Raji (cell line): ENCODE data around the gene AHI1.

Experiments used
- POLR2A ChIP-seq: IDR thresholded peaks from 2 replicates; pipeline ENCODE4 v1.6.1; 2011; ENCODE audit warnings: low read depth, low read length, control low read depth; ENCODE audit not compliant: insufficient read depth

Gene AHI1

GRCh38 chr6:135488023-135488422 is 9.5 kb downstream of the AHI1 start:
- TF ChIP-seq POLR2A: no peak

- no peak for TF ChIP-seq POLR2A
These were observed 15.7 kb downstream of the AHI1 start for GRCh38 chr6:135481783-135482369.

DNA sequence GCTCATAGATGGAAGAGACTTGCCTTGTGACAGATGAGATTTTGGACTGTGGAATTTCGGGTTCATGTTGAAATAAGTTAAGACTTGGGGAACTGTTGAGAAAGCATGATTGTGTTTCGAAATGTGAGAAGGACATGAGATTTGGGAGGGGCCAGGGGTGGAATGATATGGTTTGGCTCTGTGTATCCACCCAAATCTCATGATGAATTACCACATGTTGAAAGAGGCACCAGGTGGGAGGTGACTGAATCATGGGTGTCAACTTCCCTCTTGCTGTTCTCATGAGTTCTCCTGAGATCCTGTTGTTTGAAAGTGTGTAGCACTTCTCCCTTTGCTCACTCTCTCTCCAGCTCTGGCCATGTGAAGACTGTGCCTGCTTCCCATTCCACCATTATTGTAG is 17.9 kb downstream of the AHI1 start:
- TF ChIP-seq POLR2A: no peak

GRCh38 chr6:135478626-135479025 is 18.9 kb downstream of the AHI1 start:
- no peak for TF ChIP-seq POLR2A

GRCh38 chr6:135475292-135475886 is 22.2 kb downstream of the AHI1 start:
- no peak for TF ChIP-seq POLR2A

GRCh38 chr6:135474362-135474761 is 23.2 kb downstream of the AHI1 start:
- no peak for TF ChIP-seq POLR2A

DNA sequence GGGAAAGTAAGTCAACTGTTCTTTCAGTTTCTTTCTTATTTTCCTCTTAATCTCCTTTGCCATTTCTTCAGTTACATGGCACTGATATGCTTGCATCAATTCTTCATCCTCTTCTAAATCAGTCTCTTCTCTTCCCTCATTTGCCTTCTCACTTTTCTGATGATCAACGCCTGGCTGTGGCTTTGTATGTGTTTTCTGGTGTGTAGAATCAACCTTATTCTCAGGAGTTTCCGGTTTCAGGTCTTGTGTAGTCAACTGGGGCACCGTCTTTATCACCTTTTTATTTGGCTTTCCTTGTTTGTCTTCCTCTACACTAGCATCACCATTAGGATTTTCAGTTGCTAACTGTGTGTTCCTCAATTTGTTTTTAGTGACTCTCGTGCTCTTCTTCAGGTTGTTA is 31.6 kb downstream of the AHI1 start:
- no peak for TF ChIP-seq POLR2A

- TF ChIP-seq POLR2A: no peak
These were observed 32.2 kb downstream of the AHI1 start for GRCh38 chr6:135465307-135465706.

DNA sequence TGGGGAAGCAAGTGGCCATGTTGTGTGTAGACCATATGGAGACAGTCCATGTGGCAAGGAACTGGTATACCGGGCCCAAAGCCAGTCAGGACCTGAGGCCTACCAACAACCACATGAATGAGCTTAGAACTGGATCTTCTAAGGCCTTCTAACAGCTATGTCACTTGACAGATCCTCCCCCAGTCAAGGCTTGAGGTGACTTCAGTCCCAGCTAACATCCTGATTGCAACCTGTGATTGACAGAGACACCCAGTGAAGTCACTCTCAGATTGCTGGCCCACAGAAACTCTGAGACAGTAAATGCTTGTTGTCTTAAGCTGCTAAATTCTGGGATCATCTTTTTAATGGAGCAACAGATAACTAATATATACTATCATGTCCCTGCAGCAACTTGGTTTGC is 32.9 kb downstream of the AHI1 start:
- no peak for TF ChIP-seq POLR2A

GRCh38 chr6:135461208-135461607 is 36.3 kb downstream of the AHI1 start:
- TF ChIP-seq POLR2A: no peak

GRCh38 chr6:135458051-135458450 is 39.5 kb downstream of the AHI1 start:
- no peak for TF ChIP-seq POLR2A

DNA sequence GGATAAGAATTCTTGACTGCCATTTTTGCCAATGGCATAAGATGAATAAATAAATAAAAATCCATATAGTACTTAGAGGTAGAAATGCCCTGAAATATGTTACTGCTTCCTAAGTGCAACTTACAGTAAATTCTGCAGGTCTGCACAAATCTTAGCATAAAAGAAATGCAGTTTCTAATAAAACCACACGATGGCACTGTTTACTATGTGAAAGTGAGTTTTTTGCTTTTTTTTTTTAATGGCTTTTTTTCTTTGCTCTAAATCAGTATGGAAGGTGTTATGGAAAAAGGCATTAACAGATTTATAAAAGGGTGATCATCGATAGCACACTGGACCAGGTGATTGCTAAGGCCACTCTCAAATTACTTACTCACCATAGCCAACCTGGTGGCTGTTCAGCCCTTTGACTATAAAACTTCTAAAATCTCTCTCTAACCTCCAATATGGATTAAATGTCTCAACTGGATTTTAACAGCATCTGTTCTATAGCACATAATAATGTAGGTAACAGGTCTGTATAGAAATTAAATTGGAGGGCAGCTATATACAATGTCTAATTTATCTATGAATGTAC is 45.8 kb downstream of the AHI1 start:
- TF ChIP-seq POLR2A: no peak

DNA sequence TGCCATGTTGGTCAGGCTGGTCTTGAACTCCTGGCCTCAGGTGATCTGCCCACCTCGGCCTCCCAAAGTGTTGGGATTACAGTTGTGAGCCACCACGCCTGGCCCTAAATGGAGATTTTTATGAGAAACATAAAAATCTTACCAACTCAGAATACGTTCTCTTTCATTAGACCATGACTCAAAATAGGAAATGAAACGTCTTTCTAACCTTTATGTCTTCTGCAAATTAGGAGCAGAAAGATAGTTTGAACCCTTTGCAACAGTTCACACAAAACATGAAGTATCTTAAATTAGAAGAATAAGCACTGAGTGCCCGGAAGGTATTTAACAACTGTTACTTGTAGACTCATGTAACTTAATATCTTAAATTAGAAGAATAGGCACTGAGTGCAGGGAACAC is 48.3 kb downstream of the AHI1 start:
- no peak for TF ChIP-seq POLR2A

GRCh38 chr6:135440087-135440792 is 57.3 kb downstream of the AHI1 start:
- no peak for TF ChIP-seq POLR2A

GRCh38 chr6:135439549-135439948 is 58.0 kb downstream of the AHI1 start:
- no peak for TF ChIP-seq POLR2A

GRCh38 chr6:135438907-135439535 is 58.5 kb downstream of the AHI1 start:
- no peak for TF ChIP-seq POLR2A
